ENCODE measurements around the gene CAST. TPM values are rescaled to one million over a fixed set of nuclear protein-coding genes. Genes with fewer than 3 reads are reported as not detected.

CAST gene
- total and polyA plus RNA-seq, 7 experiments from 2014 or later: 31.1 to 298 (median 114) TPM

DNA sequence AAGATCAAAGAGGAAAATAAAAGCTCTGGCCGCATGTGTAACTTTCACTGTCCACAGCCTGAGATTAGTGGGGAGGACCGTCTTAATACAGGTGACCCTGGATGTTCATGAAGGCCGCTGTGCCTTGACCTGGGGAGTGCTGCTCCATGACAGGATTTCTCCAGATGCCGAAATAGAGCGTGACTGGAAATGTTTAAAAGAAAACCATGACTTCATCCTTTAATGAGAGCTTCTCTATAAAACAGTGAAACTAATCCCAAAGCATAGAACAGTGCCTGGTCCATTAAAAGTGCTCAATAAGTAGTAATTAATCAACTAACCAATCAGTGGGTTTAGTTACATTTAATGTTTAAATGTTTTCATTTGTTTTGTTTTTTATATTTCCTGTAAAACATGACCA, 82.8 kb downstream of the CAST start:
- Mint-ChIP-seq H3K27ac (peak overlapping the region in 5 of 9 donors; percentile 32 to 63 (median 45)), H3K9me3 (no peaks in the 10 kb centered on the region), H3K27me3 (no peaks in the 10 kb centered on the region), H3K36me3 (peaks cover 23 to 43% (median 36%) of the 10 kb centered on the region in 5 donors), H3K4me3 (no peak overlapping the region), H3K4me1 (peaks cover 0 to 21% (median 0%) of the 10 kb centered on the region in 7 donors)
- POLR2A ChIA-PET: interaction anchor here (0.6 kb wide), 1 partner anchor 124 kb away, joined by 3 read pairs; no protein-coding TSS in a partner anchor
- Histone ChIP-seq H3K9me3 (ENCODE audit: control insufficient read depth in 2 of 3, low read length in 3 of 3) (no peaks in the 10 kb centered on the region), H3K4me3 (ENCODE audit: low read length) (no peak overlapping the region), H3K4me1 (ENCODE audit: control insufficient read depth in 2 of 2, insufficient read depth in 2 of 2, low read length in 2 of 2) (no peaks in the 10 kb centered on the region), H3K27ac (ENCODE audit: low read depth, low read length) (no peak overlapping the region), H3K27me3 (ENCODE audit: control insufficient read depth in 2 of 2, insufficient read depth in 2 of 2, low read length in 2 of 2) (no peaks in the 10 kb centered on the region), H3K36me3 (ENCODE audit: control insufficient read depth in 2 of 3, insufficient read depth in 3 of 3, low read length in 3 of 3) (peaks cover 31 to 91% (median 34%) of the 10 kb centered on the region in 3 experiments)
- intact Hi-C loops (cut with micrococcal nuclease): no loop called here
- DNase-seq (no peak), ATAC-seq (no peak)
- CTCF ChIA-PET: no interaction called here

- Histone ChIP-seq H3K36me3 (ENCODE audit: control insufficient read depth in 2 of 3, insufficient read depth in 3 of 3, low read length in 3 of 3) (peaks cover 25 to 89% (median 34%) of the 10 kb centered on the region in 3 experiments), H3K4me3 (ENCODE audit: low read length) (no peak overlapping the region), H3K4me1 (ENCODE audit: control insufficient read depth in 2 of 2, insufficient read depth in 2 of 2, low read length in 2 of 2) (no peaks in the 10 kb centered on the region), H3K9me3 (ENCODE audit: control insufficient read depth in 2 of 3, low read length in 3 of 3) (no peaks in the 10 kb centered on the region), H3K27me3 (ENCODE audit: control insufficient read depth in 2 of 2, insufficient read depth in 2 of 2, low read length in 2 of 2) (no peaks in the 10 kb centered on the region), H3K27ac (ENCODE audit: low read depth, low read length) (no peak overlapping the region)
- no peaks in the 10 kb centered on the region for H3K9me3 Mint-ChIP-seq
- no peaks in the 10 kb centered on the region for H3K27me3 Mint-ChIP-seq
- H3K27ac Mint-ChIP-seq: peak overlapping the region; percentile 20 to 71 (median 45)
- peaks cover 0 to 21% (median 0%) of the 10 kb centered on the region in 7 donors for H3K4me1 Mint-ChIP-seq
- ChIA-PET CTCF (interaction anchor here (1.4 kb wide), 1 partner anchor 416 kb away, joined by 6 read pairs; no protein-coding TSS in a partner anchor), POLR2A (interaction anchor here (0.6 kb wide), 1 partner anchor 125 kb away, joined by 3 read pairs; no protein-coding TSS in a partner anchor)
- no peak overlapping the region for H3K4me3 Mint-ChIP-seq
- intact Hi-C loops (cut with micrococcal nuclease): no loop called here
- H3K36me3 Mint-ChIP-seq: peaks cover 14 to 40% (median 27%) of the 10 kb centered on the region in 5 donors
- no peak for ATAC-seq
- DNase-seq: no peak
Measured at GRCh38 chr5:96745844-96746531, 83.8 kb downstream of the CAST start.

DNA sequence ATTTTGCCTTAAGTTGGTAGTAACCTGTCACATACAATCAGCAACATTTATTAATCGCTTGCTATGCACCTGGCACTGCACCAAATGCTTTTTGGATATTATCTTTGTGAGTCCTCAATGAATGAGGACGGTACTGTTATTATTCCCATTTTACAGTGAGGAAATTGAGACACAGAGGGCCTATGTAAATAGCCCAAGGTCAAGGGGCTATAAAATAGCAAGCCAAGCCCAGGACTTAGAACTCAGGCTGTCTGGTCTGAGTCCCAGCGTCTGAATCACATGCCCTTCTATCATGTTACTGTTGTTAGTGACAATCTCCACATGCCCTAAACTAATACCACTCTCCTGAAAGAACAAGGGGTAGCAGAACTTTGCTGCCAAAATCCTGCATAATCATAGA, 85.5 kb downstream of the CAST start:
- CTCF ChIA-PET: interaction anchor here (1.0 to 1.4 kb wide), 2 partner anchors 414 to 421 kb away, joined by 3 to 6 read pairs; no protein-coding TSS in a partner anchor
- H3K4me3 ChIP-seq (ENCODE audit: low read length): no peak overlapping the region
- intact Hi-C loops (cut with micrococcal nuclease): no loop called here
- DNase-seq (no peak), ATAC-seq (no peak)
- POLR2A ChIA-PET: no interaction called here
- Mint-ChIP-seq H3K4me1 (peaks cover 0 to 16% (median 0%) of the 10 kb centered on the region in 7 donors), H3K27ac (peak overlapping the region in 3 of 9 donors; percentile 15 to 80 (median 16)), H3K27me3 (no peaks in the 10 kb centered on the region), H3K9me3 (no peaks in the 10 kb centered on the region), H3K4me3 (no peak overlapping the region), H3K36me3 (peaks cover 11 to 33% (median 24%) of the 10 kb centered on the region in 5 donors)
- no peaks in the 10 kb centered on the region for H3K4me1 ChIP-seq (ENCODE audit: control insufficient read depth in 2 of 2, insufficient read depth in 2 of 2, low read length in 2 of 2)
- no peak overlapping the region for H3K27ac ChIP-seq (ENCODE audit: low read depth, low read length)
- H3K36me3 ChIP-seq (ENCODE audit: control insufficient read depth in 2 of 3, insufficient read depth in 3 of 3, low read length in 3 of 3): peaks cover 21 to 80% (median 25%) of the 10 kb centered on the region in 3 experiments
- H3K9me3 ChIP-seq (ENCODE audit: control insufficient read depth in 2 of 3, low read length in 3 of 3): no peaks in the 10 kb centered on the region
- no peaks in the 10 kb centered on the region for H3K27me3 ChIP-seq (ENCODE audit: control insufficient read depth in 2 of 2, insufficient read depth in 2 of 2, low read length in 2 of 2)

GRCh38 chr5:96750110-96750822, 88.1 kb downstream of the CAST start:
- Histone ChIP-seq H3K27ac (ENCODE audit: low read depth, low read length) (no peak overlapping the region), H3K9me3 (ENCODE audit: control insufficient read depth in 2 of 3, low read length in 3 of 3) (no peaks in the 10 kb centered on the region), H3K36me3 (ENCODE audit: control insufficient read depth in 2 of 3, insufficient read depth in 3 of 3, low read length in 3 of 3) (peaks cover 10 to 68% (median 32%) of the 10 kb centered on the region in 3 experiments), H3K4me3 (ENCODE audit: low read length) (no peak overlapping the region), H3K4me1 (ENCODE audit: control insufficient read depth in 2 of 2, insufficient read depth in 2 of 2, low read length in 2 of 2) (no peaks in the 10 kb centered on the region), H3K27me3 (ENCODE audit: control insufficient read depth in 2 of 2, insufficient read depth in 2 of 2, low read length in 2 of 2) (no peaks in the 10 kb centered on the region)
- Mint-ChIP-seq H3K4me1 (peaks cover 0 to 8% (median 1%) of the 10 kb centered on the region in 7 donors), H3K27me3 (no peaks in the 10 kb centered on the region), H3K4me3 (no peak overlapping the region), H3K27ac (no peak overlapping the region), H3K9me3 (no peaks in the 10 kb centered on the region), H3K36me3 (peaks cover 12 to 30% (median 18%) of the 10 kb centered on the region in 5 donors)
- intact Hi-C loops (cut with micrococcal nuclease): loop anchor here (5.0 to 10.0 kb wide), 3 partner anchors 127 to 782 kb away; partner anchors contain the start of gene ERAP2 (in 1 of the 2)
- no peak for ATAC-seq
- DNase-seq: no peak
- CTCF ChIA-PET: interaction anchor here (0.7 to 2.8 kb wide), 7 partner anchors 21 to 548 kb away, joined by 3 to 14 read pairs (median 4); no protein-coding TSS in a partner anchor
- POLR2A ChIA-PET: no interaction called here

DNA sequence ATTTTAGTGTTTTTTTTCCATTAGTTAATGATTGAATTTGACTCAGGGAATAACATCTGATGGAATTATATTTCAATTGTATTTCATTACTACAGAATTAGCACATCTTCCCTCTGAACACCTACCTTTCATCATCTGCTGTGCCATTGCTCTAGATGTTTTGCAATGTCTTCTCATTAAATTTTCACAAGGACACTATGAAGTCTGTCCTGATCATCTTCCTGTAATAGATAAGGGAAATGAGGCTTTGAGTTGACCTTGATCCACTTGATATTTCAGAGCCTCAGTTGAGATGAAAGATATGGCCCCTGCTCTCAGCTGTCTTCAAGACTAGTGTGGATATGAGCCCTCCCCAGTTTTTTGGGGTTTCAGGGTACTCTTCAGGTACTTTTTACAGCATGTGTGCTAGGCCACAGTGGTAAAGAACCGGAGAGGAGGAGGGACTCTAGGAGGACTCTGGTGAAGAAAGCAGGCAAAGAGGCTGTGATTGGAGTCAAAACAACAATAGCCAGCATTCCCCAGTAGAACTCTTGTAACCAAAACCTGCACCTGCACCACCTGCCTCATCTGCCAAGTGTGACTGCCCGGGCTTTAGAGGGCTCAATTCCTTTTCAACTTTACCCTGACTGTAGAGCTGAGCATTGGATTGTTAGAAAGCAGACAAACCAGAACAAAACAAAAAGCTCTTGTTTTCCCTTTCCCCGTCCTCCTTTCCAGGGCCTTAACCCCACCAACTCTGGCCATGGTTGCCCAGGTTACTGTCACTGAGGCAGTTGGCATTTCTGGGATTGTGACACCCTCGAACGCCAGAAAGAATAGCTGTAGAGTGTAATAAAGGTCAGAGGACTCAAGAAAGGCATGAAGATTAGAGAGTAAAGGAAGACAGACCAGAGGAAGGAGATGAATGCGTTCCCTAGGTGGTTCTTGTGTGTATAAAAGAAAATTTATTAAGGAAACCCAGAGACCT, 89.3 kb downstream of the CAST start:
- H3K27me3 ChIP-seq (ENCODE audit: control insufficient read depth in 2 of 2, insufficient read depth in 2 of 2, low read length in 2 of 2): no peaks in the 10 kb centered on the region
- peaks cover 9 to 67% (median 40%) of the 10 kb centered on the region in 3 experiments for H3K36me3 ChIP-seq (ENCODE audit: control insufficient read depth in 2 of 3, insufficient read depth in 3 of 3, low read length in 3 of 3)
- no peak for DNase-seq
- POLR2A ChIA-PET: interaction anchor here (1.0 to 1.8 kb wide), 2 partner anchors 56 to 70 kb away, joined by 3 to 6 read pairs; partner anchors contain the start of gene ERAP1
- Mint-ChIP-seq H3K4me1 (peaks cover 0 to 8% (median 0%) of the 10 kb centered on the region in 7 donors), H3K4me3 (no peak overlapping the region), H3K27ac (peak overlapping the region in 7 of 9 donors; percentile 10 to 78 (median 29)), H3K9me3 (no peaks in the 10 kb centered on the region), H3K27me3 (no peaks in the 10 kb centered on the region), H3K36me3 (peaks cover 11 to 27% (median 15%) of the 10 kb centered on the region in 5 donors)
- CTCF ChIA-PET: interaction anchor here (0.6 to 2.7 kb wide), 26 partner anchors 9 to 413 kb away, joined by 3 to 29 read pairs (median 4); no protein-coding TSS in a partner anchor
- intact Hi-C loops (cut with micrococcal nuclease): loop anchor here (1.0 to 10.0 kb wide), 11 partner anchors 27 to 781 kb away; partner anchors contain the start of gene ERAP2 (in 1 of the 2)
- no peaks in the 10 kb centered on the region for H3K9me3 ChIP-seq (ENCODE audit: control insufficient read depth in 2 of 3, low read length in 3 of 3)
- ATAC-seq: no peak
- H3K4me3 ChIP-seq (ENCODE audit: low read length): no peak overlapping the region
- no peaks in the 10 kb centered on the region for H3K4me1 ChIP-seq (ENCODE audit: control insufficient read depth in 2 of 2, insufficient read depth in 2 of 2, low read length in 2 of 2)
- H3K27ac ChIP-seq (ENCODE audit: low read depth, low read length): no peak overlapping the region
